Measurements from ENCODE around the gene IL20. TPM values are rescaled to one million over a fixed set of nuclear protein-coding genes. Genes with fewer than 3 reads are reported as not detected.

The IL20 gene
- total RNA-seq, 1 donor from 2014 or later: not detected

DNA sequence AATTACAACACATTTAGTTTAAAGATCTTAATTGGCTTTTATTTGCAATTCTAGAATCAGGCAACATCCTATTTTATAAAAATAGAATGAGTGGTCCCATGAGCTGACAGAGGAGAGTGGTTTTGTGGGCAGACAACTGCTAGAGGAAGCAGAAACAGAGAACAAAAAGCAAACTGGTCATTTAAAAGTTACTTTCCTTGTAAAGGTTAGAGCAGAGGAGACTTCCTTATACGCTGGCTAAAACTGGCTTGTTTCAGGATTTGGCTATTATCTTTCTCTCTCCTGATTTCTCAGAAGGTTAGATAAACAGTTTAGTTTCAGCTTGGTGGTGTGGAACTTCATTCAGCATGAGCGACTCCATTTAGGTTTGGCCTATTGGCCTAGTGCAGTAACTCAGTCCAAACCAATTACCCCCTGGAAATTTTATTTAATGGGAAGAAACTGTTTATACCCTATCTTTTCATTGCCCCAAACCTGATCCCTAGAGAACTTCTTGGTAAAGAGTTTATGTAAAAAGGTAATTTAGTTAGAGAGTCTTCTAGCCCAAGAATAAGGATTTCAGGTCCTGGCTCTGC lies 32.2 kb upstream of the IL20 start:
- Mint-ChIP-seq H3K27ac (no peak overlapping the region), H3K9me3 (no peaks in the 10 kb centered on the region), H3K36me3 (no peaks in the 10 kb centered on the region), H3K27me3 (ENCODE audit: insufficient read depth, low read depth) (peaks cover 5% of the 10 kb centered on the region), H3K4me3 (no peak overlapping the region), H3K4me1 (peaks cover 17% of the 10 kb centered on the region)
- Histone ChIP-seq H3K27ac (peak overlapping the region; percentile 10), H3K9ac (no peak overlapping the region), H3K9me3 (ENCODE audit: low read depth) (no peaks in the 10 kb centered on the region), H3K36me3 (no peaks in the 10 kb centered on the region), H3F3A (ENCODE audit: low read depth) (peaks cover 9% of the 10 kb centered on the region), H3K79me2 (ENCODE audit: low read depth) (no peaks in the 10 kb centered on the region), H3K4me1 (peaks cover 20% of the 10 kb centered on the region), H3K27me3 (no peaks in the 10 kb centered on the region), H3K4me2 (no peak overlapping the region), H4K20me1 (ENCODE audit: low read depth) (no peaks in the 10 kb centered on the region), H3K4me3 (no peak overlapping the region), H2AFZ (replicated peaks) (no peak overlapping the region)
- DNase-seq (ENCODE audit: low spot score): peak; percentile 31
- TF ChIP-seq CTCF (IDR thresholded peaks at IDR 0.05) (no peak), EZH2 (IDR thresholded peaks at IDR 0.05) (no peak), EZH2phosphoT487 (IDR thresholded peaks at IDR 0.05) (no peak)

DNA sequence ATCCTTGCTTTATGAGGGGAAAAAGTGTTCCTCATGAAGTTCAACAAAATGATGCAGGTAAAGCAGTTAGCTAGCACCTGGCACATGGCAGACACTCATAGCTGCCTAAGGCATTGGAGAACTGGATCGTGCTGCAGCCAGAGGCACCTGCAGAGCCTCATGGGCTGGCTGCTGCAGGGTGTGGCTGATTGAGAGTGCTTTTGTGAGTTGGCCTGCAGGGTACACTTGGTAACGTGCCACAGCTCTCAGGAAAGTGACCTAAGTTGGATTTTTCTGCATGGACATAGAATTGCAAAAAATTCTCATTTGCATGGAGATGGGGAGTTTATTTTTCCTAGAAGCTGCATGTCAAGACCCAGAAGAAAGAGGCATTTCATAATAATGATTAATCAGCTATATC lies 31.6 kb upstream of the IL20 start:
- no peak overlapping the region for H3K9ac ChIP-seq
- Mint-ChIP-seq H3K27ac (no peak overlapping the region), H3K27me3 (ENCODE audit: insufficient read depth, low read depth) (peaks cover 5% of the 10 kb centered on the region), H3K9me3 (no peaks in the 10 kb centered on the region), H3K36me3 (no peaks in the 10 kb centered on the region), H3K4me3 (no peak overlapping the region), H3K4me1 (peaks cover 17% of the 10 kb centered on the region)
- H3K27me3 ChIP-seq: no peaks in the 10 kb centered on the region
- no peak overlapping the region for H3K4me2 ChIP-seq
- H3K36me3 ChIP-seq: no peaks in the 10 kb centered on the region
- DNase-seq (ENCODE audit: low spot score): no peak
- H4K20me1 ChIP-seq (ENCODE audit: low read depth): no peaks in the 10 kb centered on the region
- H3K4me1 ChIP-seq: peaks cover 20% of the 10 kb centered on the region
- TF ChIP-seq EZH2phosphoT487 (IDR thresholded peaks at IDR 0.05) (no peak), EZH2 (IDR thresholded peaks at IDR 0.05) (no peak), CTCF (IDR thresholded peaks at IDR 0.05) (no peak)
- no peak overlapping the region for H3K4me3 ChIP-seq
- no peak overlapping the region for H2AFZ ChIP-seq (replicated peaks)
- peaks cover 9% of the 10 kb centered on the region for H3F3A ChIP-seq (ENCODE audit: low read depth)
- no peaks in the 10 kb centered on the region for H3K9me3 ChIP-seq (ENCODE audit: low read depth)
- no peak overlapping the region for H3K27ac ChIP-seq
- H3K79me2 ChIP-seq (ENCODE audit: low read depth): no peaks in the 10 kb centered on the region

DNA sequence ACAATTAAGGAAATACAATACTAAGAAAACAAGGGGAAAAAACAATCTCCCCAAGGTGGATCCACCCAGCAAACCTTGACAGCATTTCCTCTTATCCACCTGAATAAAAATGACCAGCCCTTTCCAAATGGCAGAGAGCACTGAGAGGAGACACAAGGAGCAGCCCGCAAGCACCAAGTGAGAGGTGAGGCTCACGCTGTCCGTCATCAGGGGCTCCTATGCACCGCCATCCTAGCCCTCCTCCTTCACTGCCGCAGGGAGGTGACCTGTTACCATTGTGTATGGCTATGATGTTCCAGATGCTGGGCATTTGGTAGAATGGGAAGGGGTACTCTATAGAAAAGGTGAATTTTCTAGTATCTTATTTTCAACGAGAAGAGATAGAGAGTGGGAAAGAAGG lies 31.2 kb upstream of the IL20 start:
- Histone ChIP-seq H3K27me3 (no peaks in the 10 kb centered on the region), H3K4me3 (no peak overlapping the region), H3K27ac (no peak overlapping the region), H3K79me2 (ENCODE audit: low read depth) (no peaks in the 10 kb centered on the region), H3K9ac (no peak overlapping the region), H3K4me1 (peaks cover 20% of the 10 kb centered on the region), H3K4me2 (no peak overlapping the region), H3K9me3 (ENCODE audit: low read depth) (no peaks in the 10 kb centered on the region), H4K20me1 (ENCODE audit: low read depth) (no peaks in the 10 kb centered on the region), H2AFZ (replicated peaks) (no peak overlapping the region), H3K36me3 (no peaks in the 10 kb centered on the region), H3F3A (ENCODE audit: low read depth) (peaks cover 9% of the 10 kb centered on the region)
- no peaks in the 10 kb centered on the region for H3K9me3 Mint-ChIP-seq
- peaks cover 17% of the 10 kb centered on the region for H3K4me1 Mint-ChIP-seq
- no peak for DNase-seq (ENCODE audit: low spot score)
- no peak overlapping the region for H3K27ac Mint-ChIP-seq
- H3K36me3 Mint-ChIP-seq: no peaks in the 10 kb centered on the region
- H3K27me3 Mint-ChIP-seq (ENCODE audit: insufficient read depth, low read depth): peaks cover 2% of the 10 kb centered on the region
- H3K4me3 Mint-ChIP-seq: no peak overlapping the region
- TF ChIP-seq EZH2phosphoT487 (IDR thresholded peaks at IDR 0.05) (no peak), EZH2 (IDR thresholded peaks at IDR 0.05) (no peak), CTCF (IDR thresholded peaks at IDR 0.05) (no peak)
